Neural cell (in vitro differentiated cells): Measurements from ENCODE around the gene OSGEP. TPM values are rescaled to one million over a fixed set of nuclear protein-coding genes. Genes with fewer than 3 reads are reported as not detected.

Experiments
- H2AFZ ChIP-seq: fragments of 200-600, 300-800 bp; sonication (generic), shearing (Covaris generic); 2 replicates; pipeline ENCODE4 v1.6.0; 2014; ENCODE audit warnings: low read depth, mild to moderate bottlenecking, antibody characterized with exemption, low read length, moderate library complexity
- H3F3A ChIP-seq: fragments of 200-600 bp; shearing (Covaris generic); 2 replicates; pipeline ENCODE4 v1.6.1; 2016; ENCODE audit warnings: mild to moderate bottlenecking, moderate library complexity, mixed read lengths, antibody characterized with exemption, low read length; ENCODE audit not compliant: insufficient read depth, poor library complexity, severe bottlenecking
- H3K27ac ChIP-seq: fragments of 200-600, 300-800 bp; sonication (generic), shearing (Covaris generic); 2 replicates; pipeline ENCODE4 v1.5.1; 2014; ENCODE audit warnings: mild to moderate bottlenecking, low read length, moderate library complexity
- H3K27me3 ChIP-seq: fragments of 300-800, 200-600 bp; sonication (generic), shearing (Covaris generic); 2 replicates; pipeline ENCODE4 v1.6.0; 2014; ENCODE audit warnings: mild to moderate bottlenecking, low read depth, low read length, moderate library complexity; ENCODE audit not compliant: insufficient read depth
- H3K36me3 ChIP-seq: fragments of 300-800, 200-600 bp; sonication (generic), shearing (Covaris generic); 2 replicates; pipeline ENCODE4 v1.5.1; 2014; ENCODE audit warnings: mild to moderate bottlenecking, antibody characterized with exemption, low read length, moderate library complexity; ENCODE audit not compliant: insufficient read depth
- H3K4me2 ChIP-seq: fragments of 300-800, 200-600 bp; sonication (generic), shearing (Covaris generic); 2 replicates; pipeline ENCODE4 v1.6.0; 2014; ENCODE audit warnings: mild to moderate bottlenecking, low read length
- H3K4me3 ChIP-seq: fragments of 300-800, 200-600 bp; sonication (generic), shearing (Covaris generic); 2 replicates; pipeline ENCODE4 v1.5.1; 2014; ENCODE audit warnings: mild to moderate bottlenecking, low read length, moderate library complexity
- H3K79me2 ChIP-seq: fragments of 200-600 bp; shearing (Covaris generic); replicated peaks from 2 replicates; pipeline ENCODE4 v1.6.0; 2014; ENCODE audit warnings: mild to moderate bottlenecking, low read length, moderate library complexity; ENCODE audit not compliant: insufficient read depth
- H3K9ac ChIP-seq: fragments of 300-800, 200-600 bp; sonication (generic), shearing (Covaris generic); 2 replicates; pipeline ENCODE4 v1.6.1; 2016; ENCODE audit warnings: mild to moderate bottlenecking, low read length, mixed read lengths
- H3K9me2 ChIP-seq: fragments of 200-600 bp; shearing (Covaris generic); 2 replicates; pipeline ENCODE4 v1.6.1; 2016; ENCODE audit warnings: mild to moderate bottlenecking, low read length, mixed read lengths; ENCODE audit not compliant: insufficient read depth
- H3K9me3 ChIP-seq: fragments of 200-600, 300-800 bp; sonication (generic), shearing (Covaris generic); 2 replicates; pipeline ENCODE4 v1.6.1; 2016; ENCODE audit warnings: mild to moderate bottlenecking, mixed run types, low read length, moderate library complexity, mixed read lengths
- H4K20me1 ChIP-seq: fragments of 200-600 bp; shearing (Covaris generic); 2 replicates; pipeline ENCODE4 v1.6.1; 2016; ENCODE audit warnings: mild to moderate bottlenecking, mixed run types; ENCODE audit not compliant: insufficient read depth
- CTCF ChIP-seq: fragments of 450-650 bp; IDR thresholded peaks from 2 replicates; pipeline ENCODE4 v1.5.1; 2014; ENCODE audit warnings: antibody characterized with exemption, mild to moderate bottlenecking, moderate library complexity; ENCODE audit not compliant: poor library complexity, severe bottlenecking
- EP300 ChIP-seq: fragments of 450-650 bp; conservative IDR thresholded peaks from 2 replicates; pipeline ENCODE4 v1.6.1; 2014; ENCODE audit warnings: antibody characterized with exemption, mild to moderate bottlenecking, moderate library complexity; ENCODE audit not compliant: poor library complexity, severe bottlenecking
- EZH2 ChIP-seq: fragments of 200-600, 300-800 bp; shearing (Covaris generic), sonication (generic); IDR thresholded peaks from 2 replicates; pipeline ENCODE4 v1.6.1; 2014; ENCODE audit warnings: antibody characterized with exemption, low read length, borderline replicate concordance, mild to moderate bottlenecking; ENCODE audit not compliant: insufficient read depth, poor library complexity, severe bottlenecking
- MXI1 ChIP-seq: fragments of 450-650 bp; conservative IDR thresholded peaks from 2 replicates; pipeline ENCODE4 v1.6.1; 2014; ENCODE audit warnings: antibody characterized with exemption, mild to moderate bottlenecking; ENCODE audit not compliant: poor library complexity, severe bottlenecking
- POLR2AphosphoS5 ChIP-seq: IDR thresholded peaks from 2 replicates; pipeline ENCODE4 v1.6.1; 2012
- RAD21 ChIP-seq: fragments of 450-650 bp; conservative IDR thresholded peaks from 2 replicates; pipeline ENCODE4 v1.6.1; 2014; ENCODE audit warnings: antibody characterized with exemption, mild to moderate bottlenecking, moderate library complexity
- REST ChIP-seq: IDR thresholded peaks from 2 replicates; pipeline ENCODE4 v1.6.1; 2012; ENCODE audit warnings: borderline replicate concordance
- SMC3 ChIP-seq: fragments of 450-650 bp; conservative IDR thresholded peaks from 2 replicates; pipeline ENCODE4 v1.6.1; 2014; ENCODE audit warnings: antibody characterized with exemption, mild to moderate bottlenecking, moderate library complexity; ENCODE audit not compliant: poor library complexity
- TAF1 ChIP-seq: IDR thresholded peaks from 2 replicates; pipeline ENCODE4 v1.6.1; 2012; ENCODE audit warnings: low read depth
- polyA plus RNA-seq: library from polyadenylated mRNA; depleted of rRNA; stranded (reverse); fragments of >200 nt; gene quantifications from 2 replicates; pipeline ENCODE4 v1.2.3, GENCODE V29; 2014

The OSGEP gene
- polyA plus RNA-seq, 1 donor from 2014 or later, result 264 TPM

GRCh38 chr14:20477211-20477876 is 22.7 kb upstream of the OSGEP start:
- Histone ChIP-seq H3K27me3 (no peaks in the 10 kb centered on the region), H3K4me3 (no peak overlapping the region), H3K9ac (no peak overlapping the region), H3F3A (no peaks in the 10 kb centered on the region), H4K20me1 (no peaks in the 10 kb centered on the region), H3K4me2 (no peak overlapping the region), H2AFZ (no peak overlapping the region), H3K27ac (no peak overlapping the region), H3K79me2 (no peaks in the 10 kb centered on the region), H3K9me3 (no peaks in the 10 kb centered on the region), H3K9me2 (no peaks in the 10 kb centered on the region), H3K36me3 (no peaks in the 10 kb centered on the region)
- no peak for TF ChIP-seq SMC3
- TF ChIP-seq EP300, result no peak
- TF ChIP-seq CTCF, result no peak
- TF ChIP-seq MXI1, result no peak
- no peak for TF ChIP-seq POLR2AphosphoS5
- TF ChIP-seq EZH2, result no peak
- TF ChIP-seq REST, result no peak
- no peak for TF ChIP-seq TAF1
- no peak for TF ChIP-seq RAD21

- H3K36me3 ChIP-seq, result no peaks in the 10 kb centered on the region
- no peaks in the 10 kb centered on the region for H3K27me3 ChIP-seq
- no peaks in the 10 kb centered on the region for H3K79me2 ChIP-seq
- no peak overlapping the region for H3K9ac ChIP-seq
- H3K4me3 ChIP-seq, result no peak overlapping the region
- H2AFZ ChIP-seq, result no peak overlapping the region
- no peaks in the 10 kb centered on the region for H4K20me1 ChIP-seq
- H3F3A ChIP-seq, result no peaks in the 10 kb centered on the region
- H3K9me3 ChIP-seq, result no peaks in the 10 kb centered on the region
- H3K27ac ChIP-seq, result no peak overlapping the region
- H3K4me2 ChIP-seq, result no peak overlapping the region
- TF ChIP-seq EP300 (no peak), MXI1 (no peak), POLR2AphosphoS5 (no peak), TAF1 (no peak), CTCF (no peak), REST (no peak), RAD21 (no peak), EZH2 (no peak), SMC3 (no peak)
- H3K9me2 ChIP-seq, result no peaks in the 10 kb centered on the region
Measured at GRCh38 chr14:20476776-20477175, 22.2 kb upstream of the OSGEP start.
